Brain pericyte (primary cell): ENCODE measurements around the gene NCOA1.
"Not testable (repeated sequence)": the region's sequence is repeated elsewhere in the genome, so short reads cannot be mapped to it uniquely, and the experiment has no call there.

ENCODE experiments used
- DNase-seq: peaks from one replicate; pipeline ENCODE4 v3.0.0-alpha.2; 2012; ENCODE audit warnings: low read depth, low spot score

Gene NCOA1

DNA sequence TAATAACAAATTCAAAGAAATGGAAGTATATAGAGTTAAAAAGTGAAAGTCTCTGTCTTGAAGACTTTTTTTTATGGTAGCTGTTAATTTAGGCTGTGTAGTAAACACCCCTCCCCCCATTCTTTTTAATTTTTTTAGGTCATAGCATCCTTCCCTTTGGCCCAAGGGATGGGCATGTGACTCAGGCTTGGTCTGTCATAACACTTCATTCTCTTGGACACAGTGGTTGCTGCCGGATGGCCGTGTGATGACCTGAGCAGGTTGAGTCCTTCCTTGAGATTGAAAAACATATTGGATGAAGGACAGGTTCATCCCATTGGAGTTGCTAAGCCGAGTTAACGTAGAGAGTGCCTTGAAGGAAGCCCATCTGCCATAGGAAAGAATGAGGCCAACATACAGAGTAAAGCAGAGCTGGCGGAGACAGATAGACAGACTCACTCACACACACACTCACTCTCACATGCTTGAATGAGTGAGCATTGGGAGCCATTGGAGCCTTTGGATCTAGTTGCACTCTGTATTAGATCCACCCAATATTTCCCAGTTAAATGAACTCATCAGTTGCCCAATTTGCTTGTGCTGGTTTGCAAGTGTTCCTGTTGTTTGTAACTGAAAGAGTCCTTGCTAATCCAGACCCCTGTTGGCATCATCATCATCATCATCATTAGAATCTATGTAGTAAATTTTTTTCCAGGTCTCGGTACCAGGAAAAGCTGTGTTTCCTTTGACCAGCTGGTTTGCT, 14.7 kb downstream of the NCOA1 start:
- DNase-seq, result no peak

DNA sequence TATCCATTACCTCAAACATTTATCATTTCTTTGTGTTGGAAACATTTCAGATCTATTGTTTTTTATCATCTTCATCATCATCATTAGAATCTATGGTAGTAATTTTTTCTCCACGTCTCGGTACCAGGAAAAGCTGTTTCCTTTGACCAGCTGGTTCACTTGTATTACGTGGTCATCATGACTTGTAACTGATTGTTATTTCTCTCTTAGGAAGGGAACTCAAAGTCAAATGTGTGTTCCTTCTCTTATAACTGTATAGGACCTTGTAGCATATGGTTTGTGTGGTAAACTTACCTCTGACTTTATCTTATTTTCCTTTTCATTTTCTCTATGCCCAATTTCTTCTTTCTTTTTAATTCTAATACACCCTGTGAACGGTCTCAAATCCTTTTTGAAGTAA, 16.5 kb downstream of the NCOA1 start:
- DNase-seq, result no peak

DNA sequence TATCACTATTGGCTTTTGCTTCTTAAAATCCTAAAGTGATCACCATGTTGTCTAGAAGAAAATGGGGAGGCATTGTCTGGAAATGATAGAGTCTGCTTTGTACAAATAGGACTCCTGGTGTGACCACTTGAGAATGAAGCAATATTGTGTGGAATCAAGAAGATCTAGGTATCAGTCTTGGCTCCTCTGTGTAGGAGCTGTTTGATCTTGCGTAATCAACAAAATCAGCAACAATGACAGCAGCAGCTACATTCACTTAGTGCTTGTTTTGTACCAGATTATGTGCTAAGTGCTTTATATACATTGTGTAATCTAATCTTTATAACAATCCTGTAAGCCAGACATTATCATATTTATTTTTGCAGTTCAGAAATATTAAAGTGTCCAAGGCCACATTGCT, 17.8 kb downstream of the NCOA1 start:
- no peak for DNase-seq

DNA sequence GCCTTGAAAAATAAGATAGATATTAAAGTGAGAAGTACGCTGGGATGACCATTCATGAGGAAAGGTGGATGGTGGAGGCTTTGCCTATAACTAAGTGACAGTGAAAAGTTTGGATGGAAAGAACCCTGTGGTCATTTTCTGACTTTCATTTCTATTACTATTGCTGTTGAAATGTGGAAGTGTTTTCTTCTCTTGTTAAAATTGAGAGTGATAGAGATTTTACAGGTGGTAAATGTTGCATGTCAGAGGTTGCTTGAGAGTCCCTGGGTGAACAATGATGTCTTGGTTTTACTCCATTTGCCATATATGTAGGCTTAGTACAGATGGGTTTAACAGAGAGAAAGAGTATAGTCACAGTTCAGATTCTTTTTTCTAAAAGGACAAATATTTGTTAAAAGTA, 18.4 kb downstream of the NCOA1 start:
- DNase-seq, result no peak

DNA sequence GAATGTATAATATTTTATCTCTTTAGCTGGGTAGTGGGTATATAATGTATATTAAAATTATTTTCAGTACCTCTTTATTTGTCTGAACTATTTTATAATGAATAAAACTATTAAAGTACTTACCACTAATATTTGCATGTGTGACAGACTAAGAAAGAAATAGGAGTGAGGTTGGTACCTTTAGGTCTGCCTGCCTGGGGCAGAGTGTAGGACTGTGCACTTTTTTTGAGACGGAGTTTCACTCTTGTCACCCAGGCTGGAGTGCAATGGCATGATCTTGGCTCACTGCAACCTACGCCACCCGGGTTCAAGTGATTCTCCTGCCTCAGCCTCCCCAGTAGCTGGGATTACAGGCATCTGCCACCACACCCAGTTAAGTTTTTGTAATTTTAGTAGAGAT, 18.8 kb downstream of the NCOA1 start:
- DNase-seq, result no peak

DNA sequence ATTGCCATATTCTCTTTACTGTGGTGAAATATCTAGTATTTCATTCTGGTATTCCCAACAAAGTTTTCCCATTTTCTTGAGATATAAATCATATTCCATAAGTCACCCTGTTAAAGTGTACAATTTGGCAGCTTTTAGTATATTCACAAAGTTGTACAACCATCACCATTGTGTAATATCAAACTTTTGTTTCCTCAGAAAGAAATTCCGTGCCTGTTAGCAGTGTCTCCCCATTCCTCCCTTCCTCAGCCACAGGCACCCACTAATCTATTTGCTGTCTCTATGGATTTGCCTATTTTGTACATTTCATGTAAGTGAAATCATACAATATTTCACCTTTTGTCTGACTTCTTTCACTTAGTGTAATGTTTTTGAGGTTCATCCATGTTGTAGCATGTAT, 19.7 kb downstream of the NCOA1 start:
- DNase-seq, result no peak

DNA sequence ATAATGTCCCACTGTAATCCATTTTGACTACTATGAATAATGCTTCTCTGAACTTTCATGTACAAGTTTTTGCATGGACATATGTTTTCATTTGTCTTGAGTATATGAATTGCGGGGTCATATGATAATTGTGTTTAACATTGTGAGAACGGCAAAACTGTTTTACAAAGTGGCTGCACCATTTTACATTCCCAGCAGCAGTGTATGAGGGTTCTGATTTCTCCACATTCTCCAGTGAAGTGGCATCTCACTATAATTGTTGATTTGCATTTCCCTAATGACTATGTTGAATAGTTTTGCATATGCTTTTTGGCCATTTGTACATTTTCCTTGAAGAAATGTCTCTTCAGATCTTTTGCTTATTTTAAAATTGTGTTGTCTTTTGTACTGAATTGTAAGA, 20.1 kb downstream of the NCOA1 start:
- DNase-seq, result no peak

DNA sequence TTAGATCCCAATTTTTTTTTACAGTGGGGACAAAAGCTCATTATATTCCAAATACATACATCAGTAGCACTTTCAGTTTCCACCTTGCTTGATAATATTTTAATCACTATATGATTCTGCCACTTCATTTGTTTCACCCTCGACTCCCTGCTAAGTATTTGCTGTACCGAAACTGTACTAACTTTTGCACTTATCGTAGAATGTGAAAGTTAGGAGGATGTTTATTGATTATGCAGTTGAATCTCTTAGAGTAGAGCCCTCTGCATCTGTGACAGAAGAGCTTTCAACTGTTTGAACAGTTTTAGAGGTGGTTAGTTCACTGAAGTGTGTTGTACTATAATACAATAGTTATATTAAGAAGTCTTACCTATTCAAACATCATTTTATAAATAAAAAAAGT, 20.8 kb downstream of the NCOA1 start:
- no peak for DNase-seq

DNA sequence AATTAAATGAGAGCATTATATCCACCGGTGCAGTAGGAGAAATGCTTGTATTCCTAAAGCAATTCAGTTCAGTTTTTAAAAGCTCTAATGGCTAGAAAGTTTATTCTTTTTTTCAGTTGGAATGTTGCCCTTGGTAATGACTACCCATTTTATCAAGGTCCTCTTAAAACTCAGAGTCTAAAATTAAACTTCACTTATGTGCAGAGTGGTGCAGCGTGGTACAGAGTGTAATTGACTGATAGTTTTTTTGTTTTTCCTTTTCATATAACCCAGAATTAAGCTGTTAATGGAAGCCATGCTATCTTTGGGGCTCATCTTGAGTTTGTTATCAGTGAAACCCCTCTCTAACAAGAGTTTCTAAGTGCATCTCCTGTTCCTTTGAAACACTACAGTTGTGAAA, 21.4 kb downstream of the NCOA1 start:
- DNase-seq, result no peak

DNA sequence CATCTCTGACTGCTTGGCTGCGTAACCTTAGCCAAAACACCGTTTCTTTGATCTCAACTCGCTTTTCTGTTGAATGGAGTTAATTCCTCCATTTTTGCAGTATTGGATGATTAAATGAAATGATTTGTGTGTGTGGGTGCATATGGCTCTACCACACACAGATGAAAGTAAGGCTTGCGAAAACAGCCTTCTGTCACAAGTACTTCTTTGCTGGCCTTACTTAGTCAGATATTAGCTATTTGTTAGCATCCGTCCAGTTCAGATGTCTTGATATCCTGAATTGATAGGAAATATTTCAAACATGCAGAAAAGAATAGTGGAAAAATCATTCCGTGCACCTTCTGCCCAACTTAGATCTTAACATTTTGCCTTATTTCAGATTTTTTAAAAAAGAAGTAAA, 21.8 kb downstream of the NCOA1 start:
- no peak for DNase-seq

DNA sequence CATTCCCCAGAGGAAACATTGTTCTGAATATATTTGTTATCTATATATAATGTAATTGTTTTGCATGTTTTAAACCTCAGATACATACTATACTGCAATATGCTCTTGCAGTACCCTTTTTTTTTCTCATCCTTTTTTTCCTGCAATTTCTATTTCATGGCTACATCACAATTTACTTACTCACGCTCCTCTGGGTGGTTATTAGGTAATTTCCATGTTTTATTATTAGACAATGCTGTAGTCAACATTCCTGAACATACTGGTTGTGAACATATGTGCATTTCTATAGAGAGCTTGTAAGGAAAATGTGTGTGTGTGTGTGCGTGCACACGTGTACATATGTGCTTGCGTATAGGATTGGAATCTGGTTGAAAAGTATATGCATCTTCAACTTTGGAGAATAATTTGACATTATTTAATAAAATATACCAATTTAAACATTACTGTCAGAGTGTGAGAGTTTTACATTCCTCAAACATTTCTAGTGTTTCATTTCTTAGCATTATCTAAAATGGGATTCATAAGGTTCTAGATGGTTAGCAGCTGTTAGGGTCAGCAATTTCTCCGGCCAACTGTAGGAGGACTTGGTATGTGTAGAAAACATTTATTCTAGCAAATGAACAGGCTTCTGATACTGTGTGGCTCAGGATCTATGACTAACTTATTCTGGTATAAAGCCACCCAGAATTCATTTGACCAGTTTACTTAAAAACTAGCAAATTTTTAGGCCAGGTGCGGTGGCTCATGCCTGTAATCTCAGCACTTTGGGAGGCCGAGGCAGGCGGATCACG, 22.4 kb downstream of the NCOA1 start:
- no peak for DNase-seq

DNA sequence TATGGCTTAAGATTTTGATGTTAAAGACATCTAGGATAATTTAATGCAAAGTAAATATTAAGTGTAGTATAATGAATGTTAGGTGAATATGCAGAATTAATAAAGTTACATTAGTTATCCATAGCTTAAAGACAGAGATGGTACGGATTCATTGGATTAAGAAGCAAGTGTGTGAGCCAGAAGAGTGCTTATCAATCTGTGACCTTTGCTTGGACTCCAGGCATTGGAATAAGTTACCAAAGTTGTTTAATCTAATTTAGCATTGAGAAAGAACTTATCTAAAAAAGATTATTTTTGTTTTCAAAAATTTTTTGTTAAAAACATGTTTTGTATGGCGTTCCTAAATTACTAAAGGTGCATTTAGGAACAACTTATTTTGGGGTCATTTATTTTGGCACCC, 23.8 kb downstream of the NCOA1 start:
- DNase-seq, result no peak

DNA sequence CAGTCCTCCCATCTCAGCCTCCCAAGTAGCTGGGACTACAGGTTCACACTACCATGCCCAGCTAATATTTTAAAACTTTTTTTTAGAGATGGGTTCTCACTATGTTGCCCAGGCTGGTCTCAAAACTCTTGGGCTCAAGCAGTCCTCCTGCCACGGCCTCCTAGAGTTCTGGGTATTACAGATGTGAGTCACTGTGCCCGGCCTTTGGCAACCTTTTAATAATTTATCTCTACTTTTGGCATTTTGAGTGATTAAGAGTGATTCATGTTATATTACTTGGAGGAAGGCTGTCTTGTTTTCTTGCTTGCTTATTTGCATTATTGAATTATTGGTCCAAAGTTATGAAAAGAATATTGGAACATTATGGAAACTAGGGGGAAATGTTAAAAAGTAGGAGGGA, 24.3 kb downstream of the NCOA1 start:
- no peak for DNase-seq

DNA sequence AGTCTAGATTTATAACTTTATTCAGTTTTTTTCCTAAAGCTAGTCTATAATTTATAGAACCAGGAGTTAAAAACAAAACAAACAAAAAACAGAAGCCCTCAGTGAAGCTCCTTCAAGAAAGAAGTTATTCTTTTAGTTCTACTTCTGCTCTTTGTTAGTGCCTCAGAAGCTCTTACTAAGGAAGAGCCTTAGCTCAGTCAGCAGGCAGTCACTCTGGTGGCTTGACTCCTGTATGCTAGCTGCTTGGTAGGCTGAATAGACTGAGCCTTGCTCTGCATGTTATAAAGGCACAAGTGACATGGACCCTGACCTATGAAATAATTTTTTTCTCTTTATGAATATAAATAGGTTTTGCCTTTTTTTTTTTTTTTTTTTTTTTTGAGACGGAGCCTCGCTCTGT, 24.8 kb downstream of the NCOA1 start:
- DNase-seq, result no peak

DNA sequence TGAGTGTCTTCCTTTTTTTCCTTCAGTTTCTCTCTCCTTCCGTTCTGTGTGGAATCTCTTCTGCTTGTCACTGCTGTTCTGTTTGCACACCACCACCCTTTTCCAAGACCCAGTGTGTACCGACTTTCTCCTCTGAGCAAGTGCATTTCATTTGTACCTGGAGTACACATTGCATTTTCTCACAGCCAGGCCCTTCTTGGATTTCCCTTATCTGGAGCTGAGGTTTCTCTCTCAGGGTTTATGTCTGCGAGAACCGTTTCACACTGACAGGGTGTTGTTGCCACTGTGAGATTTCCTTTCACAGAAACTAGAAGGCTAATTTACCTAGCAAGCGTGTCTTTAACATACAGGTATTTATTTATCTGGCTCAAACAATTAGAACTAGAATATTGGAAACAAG, 26.2 kb downstream of the NCOA1 start:
- DNase-seq, result no peak

DNA sequence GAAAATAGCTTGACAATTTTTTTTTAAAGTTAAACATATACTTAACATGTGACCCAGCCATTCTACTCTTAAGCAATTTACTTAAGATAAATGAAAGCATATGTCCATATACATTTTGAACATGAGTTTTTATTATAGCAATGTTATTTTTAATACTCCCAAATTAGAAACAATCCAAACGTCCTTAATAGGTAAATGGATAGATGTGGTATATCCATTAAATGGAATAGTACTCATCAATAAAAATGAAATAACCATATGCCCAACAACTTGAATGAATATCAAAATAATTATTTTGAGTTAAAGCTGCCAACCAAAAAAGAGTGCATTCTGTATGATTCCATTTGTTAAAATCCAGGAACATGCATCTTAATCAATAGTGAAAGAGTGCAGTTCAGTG, 29.1 kb downstream of the NCOA1 start:
- no peak for DNase-seq

DNA sequence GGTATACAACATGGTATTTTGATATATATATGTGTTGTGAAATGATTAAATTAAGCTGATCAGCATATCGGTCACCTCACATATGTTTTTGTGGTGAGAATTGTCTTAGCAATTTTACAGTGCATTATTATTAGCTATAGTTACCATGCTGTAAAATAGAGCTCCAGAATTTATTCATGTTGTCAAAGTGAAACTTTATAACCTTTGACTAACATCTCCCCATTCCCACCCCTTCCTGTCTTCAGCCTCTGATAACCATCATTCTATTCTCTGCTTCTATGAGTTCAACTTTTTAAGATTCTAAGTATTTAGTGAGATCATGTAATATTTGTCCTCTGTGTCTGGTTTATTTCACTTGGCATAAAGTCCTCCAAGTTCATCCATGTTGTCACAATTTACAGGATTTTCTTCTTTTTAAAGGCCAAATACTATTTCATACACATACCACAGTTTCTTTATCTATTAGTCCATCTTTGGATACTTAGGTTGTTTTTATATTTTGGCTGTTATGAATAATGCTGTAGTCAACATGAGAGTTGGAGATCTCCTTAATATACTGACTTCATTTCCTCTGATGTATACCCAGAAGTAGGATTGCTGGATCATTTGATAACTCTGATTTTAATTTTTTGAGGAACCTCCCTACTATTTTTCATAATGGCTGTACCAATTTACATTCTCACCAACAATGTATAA, 30.3 kb downstream of the NCOA1 start:
- no peak for DNase-seq

DNA sequence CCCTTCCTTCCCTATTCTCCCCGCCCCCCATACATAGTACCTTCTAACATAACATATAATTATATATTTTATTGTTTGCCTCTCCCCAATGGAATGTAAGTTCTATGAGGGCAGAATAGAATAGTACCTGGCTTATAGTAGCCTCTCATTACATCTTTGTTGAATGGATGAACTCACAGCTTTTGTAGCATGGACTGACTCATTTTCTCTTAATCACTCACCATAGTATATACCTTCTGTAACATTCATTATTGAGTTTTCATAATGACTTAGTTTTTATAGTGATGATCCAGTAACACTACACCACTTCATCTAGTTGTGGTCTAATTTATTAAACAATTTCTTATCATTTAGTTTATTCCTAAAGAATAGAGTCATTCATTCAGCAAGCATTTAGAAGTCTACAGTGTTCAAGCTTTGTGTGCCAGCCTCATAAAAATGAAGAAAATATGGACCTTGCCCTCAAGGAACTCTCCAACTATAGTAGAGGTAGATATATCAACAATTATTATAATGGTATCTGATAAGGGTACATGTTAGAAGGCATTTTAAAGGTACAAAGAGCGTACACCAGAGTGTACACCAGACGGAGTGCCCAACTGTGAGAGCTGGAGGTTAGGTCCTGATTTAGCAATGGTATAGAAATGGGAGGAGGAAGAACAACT, 31.1 kb downstream of the NCOA1 start:
- no peak for DNase-seq

DNA sequence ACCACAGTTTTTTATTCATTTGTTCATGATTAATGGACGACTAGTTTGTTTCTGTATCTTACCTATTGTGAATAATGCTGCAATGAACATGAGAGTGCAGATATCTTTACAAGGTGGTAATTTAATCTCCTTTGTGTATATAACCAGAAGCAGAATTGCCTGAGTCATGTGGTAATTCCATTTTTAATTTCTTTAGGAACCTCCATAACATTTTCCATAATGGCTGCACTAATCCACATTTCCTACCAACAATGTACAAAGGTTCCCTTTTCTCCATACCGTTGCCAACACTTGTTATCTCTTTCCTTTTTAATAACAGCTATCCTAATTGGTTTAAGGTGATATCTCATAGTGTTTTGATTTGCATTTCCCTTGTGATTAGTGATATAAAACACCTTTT, 36.5 kb downstream of the NCOA1 start:
- no peak for DNase-seq

DNA sequence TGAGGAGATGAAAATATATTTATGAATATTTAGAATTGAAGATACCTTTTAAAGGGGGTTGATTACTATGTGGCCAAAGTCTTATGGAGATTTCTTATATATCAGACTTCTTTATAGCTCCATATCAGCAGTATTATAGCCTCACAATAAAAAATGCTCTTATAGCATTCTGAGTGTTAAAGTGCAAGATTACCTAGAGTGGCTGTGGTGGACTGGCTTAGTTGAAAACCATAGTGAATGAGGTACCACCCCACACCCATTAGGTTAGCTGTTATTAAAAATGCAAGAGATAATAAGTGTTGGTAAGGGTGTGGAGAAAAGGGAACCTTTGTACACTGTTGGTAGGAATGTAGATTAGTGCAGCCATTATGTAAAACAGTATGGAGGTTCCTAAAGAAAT, 39.7 kb downstream of the NCOA1 start:
- no peak for DNase-seq

DNA sequence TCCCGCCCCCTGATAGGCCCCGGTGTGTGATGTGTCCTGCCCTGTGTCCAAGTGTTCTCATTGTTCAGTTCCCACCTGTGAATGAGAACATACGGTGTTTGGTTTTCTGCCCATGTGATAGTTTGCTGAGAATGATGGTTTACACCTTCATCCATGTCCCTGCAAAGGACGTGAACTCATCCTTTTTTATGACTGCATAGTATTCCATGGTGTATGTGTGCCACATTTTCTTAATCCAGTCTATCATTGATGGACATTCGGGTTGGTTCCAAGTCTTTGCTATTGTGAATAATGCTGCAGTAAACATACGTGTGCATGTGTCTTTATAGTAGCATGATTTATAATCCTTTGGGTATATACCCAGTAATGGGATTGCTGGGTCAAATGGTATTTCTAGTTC, 40.6 kb downstream of the NCOA1 start:
- not testable (repeated sequence) for DNase-seq

DNA sequence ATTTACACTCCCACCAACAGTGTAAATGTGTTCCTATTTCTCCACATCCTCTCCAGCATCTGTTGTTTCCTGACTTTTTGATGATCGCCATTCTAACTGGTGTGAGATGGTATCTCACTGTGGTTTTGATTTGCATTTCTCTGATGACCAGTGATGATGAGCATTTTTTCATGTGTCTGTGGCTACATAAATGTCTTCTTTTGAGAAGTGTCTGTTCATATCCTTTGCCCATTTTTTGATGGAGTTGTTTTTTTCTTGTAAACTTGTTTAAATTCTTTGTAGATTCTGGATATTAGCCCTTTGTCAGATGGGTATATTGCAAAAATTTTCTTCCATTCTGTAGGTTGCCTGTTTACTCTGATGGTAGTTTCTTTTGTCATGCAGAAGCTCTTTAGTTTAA, 41.0 kb downstream of the NCOA1 start:
- not testable (repeated sequence) for DNase-seq
